Posterior cingulate gyrus (tissue), 11 donors: ENCODE measurements around the gene MRI1.

Experiments
- DNase-seq, 10 donors: peaks; one replicate each; pipeline versions ENCODE4 v3.0.0 to v3.0.0-alpha.2; 2020 to 2021; ENCODE audit warnings: mixed read lengths in 3 of 10
- intact Hi-C: fragments of 100-400 bp; cut with DNase I; formaldehyde crosslinking; loops from one replicate; pipeline ENCODE4 v1.15.1; 2023

The MRI1 gene

DNA sequence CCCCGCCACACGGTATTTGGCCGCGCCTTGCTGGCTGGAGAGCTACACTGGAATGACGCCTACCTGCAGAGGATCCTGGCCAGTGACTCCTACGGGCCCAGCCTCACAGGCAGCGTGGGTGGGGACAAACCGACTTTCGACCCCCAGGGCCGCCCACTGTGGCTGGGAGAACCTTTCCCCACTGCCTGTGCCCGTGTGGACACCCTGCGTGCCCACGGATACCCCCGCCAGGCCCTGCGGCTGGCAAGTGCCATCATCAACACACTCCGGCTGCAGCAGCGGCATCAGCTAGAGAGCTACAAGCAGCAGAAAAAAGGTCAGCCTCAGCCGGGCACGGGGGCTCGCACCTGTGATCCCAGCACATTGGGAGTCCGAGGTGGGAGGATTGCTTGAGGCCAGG is 50.2 kb downstream of the MRI1 start:
- DNase-seq: peak in 1 of 10 donors; percentile 59
- intact Hi-C loops: no loop called here

DNA sequence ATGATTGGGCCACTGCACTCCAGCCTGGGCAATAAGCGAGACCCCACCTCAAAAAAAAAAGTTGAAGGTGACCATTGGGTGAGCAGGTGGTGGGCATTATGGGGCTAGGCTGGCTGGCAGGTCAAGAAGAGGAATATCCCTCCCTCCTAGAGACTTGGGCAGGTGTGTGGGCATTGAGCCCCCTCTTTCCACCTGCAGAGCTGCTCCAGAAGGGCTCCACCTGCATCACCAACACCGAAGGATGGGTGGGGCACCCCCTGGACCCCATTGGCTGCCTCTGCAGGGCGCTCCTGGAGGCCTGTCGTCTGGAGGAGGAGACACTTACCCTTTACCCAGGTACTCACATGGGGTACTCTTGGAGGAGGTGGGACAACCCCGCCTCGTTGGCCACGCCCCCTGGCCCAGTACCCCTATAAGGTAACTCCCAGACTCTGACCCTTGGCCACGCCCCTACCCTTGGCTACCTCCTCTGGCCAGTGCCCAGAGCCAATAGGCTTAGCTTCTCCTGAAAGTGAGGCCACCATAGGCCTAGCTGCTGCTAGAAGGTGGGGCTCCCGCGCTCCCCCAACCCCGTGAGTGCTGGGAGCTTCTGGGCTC is 52.8 kb downstream of the MRI1 start:
- DNase-seq: peak in 1 of 10 donors; percentile 49
- intact Hi-C loops: no loop called here

DNA sequence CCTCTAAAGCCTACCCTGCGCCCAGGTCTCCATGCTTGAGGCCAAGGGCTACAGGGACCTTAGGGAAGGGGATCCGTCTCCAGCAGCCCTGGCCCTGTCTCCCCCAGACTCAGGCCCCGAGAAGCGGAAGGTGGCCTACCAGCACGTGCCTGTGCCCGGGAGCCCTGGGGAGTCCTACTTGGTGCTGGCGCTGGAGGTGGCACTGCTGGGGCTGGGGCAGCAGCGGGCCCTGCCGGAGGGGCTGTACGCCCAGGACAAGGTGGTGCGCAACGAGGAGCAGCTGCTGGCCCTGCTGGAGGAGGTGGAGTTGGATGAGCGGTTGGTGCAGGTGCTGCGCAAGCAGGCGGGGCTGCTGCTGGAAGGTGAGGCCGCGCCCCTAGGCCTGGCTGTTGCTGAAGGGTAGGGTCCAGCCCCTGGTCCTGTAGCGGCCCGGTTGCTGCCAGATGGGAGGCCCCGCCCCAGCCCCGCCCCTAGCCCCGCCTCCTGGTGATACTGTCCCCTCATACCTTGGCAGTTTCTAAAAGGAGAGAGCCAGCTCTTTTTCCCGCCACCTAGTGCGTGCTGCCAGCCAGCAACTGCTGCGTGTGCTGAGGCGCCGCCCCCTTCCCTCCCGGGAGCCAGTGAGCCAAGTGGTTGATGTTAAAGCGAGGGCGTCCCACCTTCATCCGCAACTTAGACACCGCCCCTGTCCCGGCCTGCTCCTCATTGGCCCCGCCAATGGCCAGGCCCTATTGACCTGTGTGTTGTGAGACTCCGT is 53.5 kb downstream of the MRI1 start:
- peak in 2 of 10 donors; percentile 71 to 86 for DNase-seq
- intact Hi-C loops: no loop called here

DNA sequence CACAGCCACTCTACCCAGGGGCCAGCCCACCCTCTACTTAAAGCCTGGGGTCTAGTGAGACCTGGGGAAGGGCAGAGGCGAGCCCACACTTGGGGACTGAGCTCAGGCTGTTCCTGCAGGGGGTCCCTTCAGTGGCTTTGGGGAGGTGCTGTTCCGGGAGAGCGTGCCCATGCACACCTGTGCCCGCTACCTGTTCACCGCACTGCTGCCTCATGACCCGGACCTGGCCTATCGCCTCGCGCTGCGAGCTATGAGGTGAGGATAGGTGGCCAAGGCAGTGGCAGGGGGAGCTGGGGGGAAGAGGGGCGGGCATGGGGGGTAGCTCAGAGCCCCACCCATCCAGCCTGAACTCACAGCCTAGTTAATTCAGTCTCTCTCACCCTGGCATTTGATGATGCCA is 54.9 kb downstream of the MRI1 start:
- intact Hi-C loops: no loop called here
- peak in 1 of 10 donors; percentile 23 for DNase-seq

DNA sequence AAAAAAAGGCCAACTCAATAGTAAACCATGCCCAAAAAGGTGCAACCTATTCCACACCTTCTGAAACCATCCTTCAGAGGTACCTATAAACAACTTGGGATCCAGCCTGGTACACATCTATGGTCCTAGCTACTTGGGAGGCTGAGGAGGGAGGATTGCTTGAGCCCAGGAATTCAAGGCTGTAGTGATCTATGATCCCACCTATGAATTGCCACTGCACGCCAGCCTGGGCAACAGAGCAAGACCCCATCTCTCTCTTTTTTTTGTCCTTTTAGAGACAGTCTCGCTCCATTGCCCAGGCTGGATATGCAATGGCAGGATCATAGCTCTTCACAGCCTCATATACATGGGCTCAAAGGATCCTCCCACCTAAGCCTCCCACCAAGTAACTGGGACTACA is 57.0 kb downstream of the MRI1 start:
- intact Hi-C loops: no loop called here
- DNase-seq: no peak

DNA sequence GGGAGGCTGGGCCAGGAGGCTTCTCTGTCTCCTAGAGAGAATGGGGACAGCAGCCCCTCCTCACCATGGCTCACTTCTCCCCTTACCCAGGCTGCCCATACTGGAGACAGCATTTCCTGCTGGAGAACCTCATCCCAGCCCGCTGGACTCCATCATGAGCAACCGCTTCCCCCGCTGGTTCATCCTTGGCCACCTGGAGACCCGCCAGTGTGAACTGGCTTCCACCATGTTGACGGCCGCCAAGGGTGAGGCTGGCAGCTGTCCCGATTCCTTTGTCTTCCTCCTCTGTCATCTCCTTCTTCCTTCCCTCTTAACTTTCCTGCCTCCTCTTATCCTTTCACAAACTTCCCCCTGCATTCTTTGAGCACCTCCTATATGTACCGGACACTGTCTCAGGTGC is 58.9 kb downstream of the MRI1 start:
- peak in 2 of 10 donors; percentile 39 to 83 for DNase-seq
- intact Hi-C loops: no loop called here
